Fibroblast of skin of right biceps (primary cell): ENCODE measurements around the gene ACBD6.
A peak's percentile ranks its signal among the peaks of the same experiment; 100 is the strongest.

Experiments
- DNase-seq: peaks from one replicate; pipeline ENCODE4 v3.0.0-alpha.2; 2013

The ACBD6 gene

DNA sequence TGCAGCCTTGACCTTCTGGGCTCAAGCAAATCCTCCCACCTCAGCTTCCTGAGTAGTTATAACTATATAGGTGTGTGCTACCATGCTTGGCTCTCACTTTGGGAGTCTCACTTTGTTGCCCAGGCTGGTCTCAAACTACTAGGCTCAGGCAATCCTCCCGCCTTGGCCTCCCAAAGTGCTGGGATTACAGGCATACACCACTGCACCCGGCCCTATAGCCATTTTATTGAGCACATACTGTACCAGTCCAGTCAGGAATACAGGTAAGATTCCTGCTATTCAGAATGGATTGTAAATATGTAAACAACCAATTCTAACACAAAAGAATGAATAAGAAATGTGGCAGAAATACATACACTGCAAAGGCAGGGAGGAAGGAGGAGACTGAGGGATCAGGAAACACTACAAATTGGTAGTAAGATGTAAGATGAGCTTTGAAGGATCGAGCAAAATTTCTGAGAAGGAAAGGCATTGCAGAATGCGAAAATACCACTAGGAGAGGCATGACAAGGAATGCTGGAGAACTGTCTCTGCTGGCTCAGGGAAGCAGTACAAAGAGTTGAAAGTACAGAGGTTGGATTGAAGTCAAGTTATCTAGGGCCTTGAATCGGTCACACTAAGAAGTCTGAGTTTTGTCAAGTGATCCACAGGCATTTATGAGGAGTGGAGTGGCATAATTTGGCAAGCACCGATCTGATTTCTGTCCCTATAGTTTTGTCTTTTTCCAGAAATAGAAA, 211.9 kb downstream of the ACBD6 start:
- DNase-seq = no peak

DNA sequence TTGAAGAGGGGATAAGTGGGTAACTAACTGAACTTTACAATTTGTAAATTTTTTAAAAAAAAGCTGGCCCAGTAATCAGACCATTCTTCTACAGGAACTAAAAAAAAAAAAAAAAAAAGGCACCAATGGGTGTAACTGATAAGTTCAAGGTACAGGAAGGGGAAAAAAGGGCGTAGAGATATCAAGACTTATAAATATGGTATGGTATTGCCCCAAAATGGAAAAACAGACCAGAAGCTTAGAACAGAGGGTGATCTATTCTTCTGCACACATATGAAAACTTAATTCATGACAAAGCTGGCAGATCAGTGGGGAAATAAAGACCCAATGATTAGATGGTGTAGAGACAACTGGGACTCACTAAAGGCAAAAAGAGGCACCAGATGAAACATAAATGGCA, 213.4 kb downstream of the ACBD6 start:
- no peak for DNase-seq

- no peak for DNase-seq
Measured at GRCh38 chr1:180287988-180288705, 214.2 kb downstream of the ACBD6 start.

DNA sequence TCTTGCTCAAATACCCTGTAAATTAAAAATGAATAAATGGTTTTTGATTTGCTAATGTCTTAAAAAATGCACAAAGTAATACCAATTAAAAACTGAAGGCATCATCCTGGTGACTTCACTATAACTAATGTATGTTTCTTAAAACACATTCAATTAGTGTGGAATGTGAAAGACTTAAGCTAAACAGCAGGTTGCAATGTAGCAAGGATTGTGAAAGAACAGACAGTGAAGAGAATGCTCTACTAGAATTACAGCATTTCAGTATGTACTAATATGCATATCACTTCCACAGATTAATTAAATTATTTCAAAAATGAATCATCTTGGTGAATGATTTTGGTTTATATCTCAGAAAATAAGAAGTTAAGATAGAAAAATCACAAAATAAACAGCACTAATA, 216.0 kb downstream of the ACBD6 start:
- no peak for DNase-seq

- DNase-seq = no peak
Measured at GRCh38 chr1:180283098-180283497, 219.3 kb downstream of the ACBD6 start.

DNA sequence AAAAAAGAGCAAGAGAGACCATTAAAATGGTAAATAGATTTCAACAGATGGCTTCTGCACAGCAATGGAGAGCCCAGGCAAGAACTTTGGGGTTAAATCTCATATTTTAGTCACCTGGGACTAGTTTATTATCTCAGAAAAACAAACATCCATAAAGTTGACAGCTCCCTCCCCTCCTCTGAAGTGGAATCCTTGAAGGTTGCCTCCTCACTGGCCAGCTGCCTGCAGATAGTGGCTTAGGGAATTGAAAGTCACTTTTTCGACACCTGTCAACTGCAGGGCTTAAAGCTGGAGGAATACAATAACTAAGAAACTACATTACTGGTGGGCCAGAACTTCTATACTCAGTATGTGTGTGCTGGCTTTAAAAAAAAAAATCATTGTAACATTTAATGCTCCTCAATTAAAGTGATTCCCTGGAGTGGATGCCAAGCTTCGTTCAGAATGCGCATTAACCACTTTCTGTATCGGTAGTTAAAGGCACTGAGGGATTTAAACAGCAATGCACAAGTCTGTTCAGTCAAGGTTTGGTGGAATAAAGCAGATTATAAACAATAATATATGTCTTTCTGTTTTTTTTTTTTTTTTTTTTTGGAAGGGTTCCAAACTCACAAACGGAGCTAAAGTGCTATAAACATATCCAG, 219.9 kb downstream of the ACBD6 start:
- DNase-seq = no peak

GRCh38 chr1:180281490-180281889, 220.9 kb downstream of the ACBD6 start:
- DNase-seq = no peak

DNA sequence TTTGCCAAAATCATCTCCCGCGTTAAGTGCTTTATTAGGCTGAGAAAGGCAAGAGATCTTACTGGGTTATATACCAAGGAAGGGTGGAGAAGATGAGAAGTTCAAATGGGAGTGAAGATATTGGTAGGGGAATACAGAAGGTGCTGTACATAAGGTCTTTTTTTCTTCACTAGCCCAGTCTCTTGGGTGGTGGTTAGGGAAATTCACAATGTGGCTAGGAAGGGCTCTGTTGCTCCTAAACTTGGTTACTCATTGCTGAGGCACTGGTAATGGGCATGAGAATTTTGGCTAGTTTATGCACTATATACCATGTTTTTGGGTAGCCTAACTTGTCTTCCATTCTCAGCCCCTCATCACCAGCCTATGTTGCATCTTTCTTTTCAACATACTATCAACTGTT, 221.8 kb downstream of the ACBD6 start:
- DNase-seq = no peak

- DNase-seq = no peak
Measured at GRCh38 chr1:180279651-180280050, 222.7 kb downstream of the ACBD6 start.

DNA sequence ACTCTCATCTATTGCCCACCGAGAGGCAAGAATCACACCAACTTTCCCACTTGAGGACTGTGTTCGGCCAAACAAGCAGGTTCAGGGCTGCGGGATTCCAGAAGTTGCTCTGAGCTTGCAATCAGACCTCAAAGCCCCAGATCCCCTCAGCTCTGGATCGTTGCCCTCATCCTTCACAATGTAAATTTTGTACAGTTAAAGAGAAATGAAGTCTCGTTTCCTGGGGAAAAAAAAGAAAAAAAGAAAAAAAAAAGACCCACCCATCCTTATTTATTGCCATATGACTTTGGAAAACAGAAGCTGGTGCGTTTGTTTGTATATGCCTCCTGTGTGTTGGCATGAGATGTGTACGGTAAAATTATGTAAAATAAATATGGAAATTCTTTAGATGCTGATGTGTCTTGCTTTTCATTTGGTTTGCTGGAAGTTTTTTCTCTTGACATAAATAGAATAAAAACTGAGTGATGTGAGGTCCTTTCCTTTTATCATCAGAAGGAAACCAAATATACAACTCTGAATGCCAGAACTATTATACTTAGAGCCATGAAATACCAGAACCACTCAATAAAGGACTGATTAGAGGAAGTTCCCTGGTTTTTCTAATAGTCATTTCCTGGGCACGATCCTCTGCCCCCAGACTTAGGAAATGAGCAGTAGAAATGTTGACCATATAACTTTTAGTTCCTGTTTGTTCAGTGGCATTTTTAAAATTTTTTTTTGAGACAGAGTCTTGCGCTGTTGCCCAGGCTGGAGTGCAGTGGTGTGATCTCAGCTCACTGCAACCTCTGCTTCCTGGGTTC, 223.6 kb downstream of the ACBD6 start:
- no peak for DNase-seq

GRCh38 chr1:180278194-180278515, 224.2 kb downstream of the ACBD6 start:
- no peak for DNase-seq

DNA sequence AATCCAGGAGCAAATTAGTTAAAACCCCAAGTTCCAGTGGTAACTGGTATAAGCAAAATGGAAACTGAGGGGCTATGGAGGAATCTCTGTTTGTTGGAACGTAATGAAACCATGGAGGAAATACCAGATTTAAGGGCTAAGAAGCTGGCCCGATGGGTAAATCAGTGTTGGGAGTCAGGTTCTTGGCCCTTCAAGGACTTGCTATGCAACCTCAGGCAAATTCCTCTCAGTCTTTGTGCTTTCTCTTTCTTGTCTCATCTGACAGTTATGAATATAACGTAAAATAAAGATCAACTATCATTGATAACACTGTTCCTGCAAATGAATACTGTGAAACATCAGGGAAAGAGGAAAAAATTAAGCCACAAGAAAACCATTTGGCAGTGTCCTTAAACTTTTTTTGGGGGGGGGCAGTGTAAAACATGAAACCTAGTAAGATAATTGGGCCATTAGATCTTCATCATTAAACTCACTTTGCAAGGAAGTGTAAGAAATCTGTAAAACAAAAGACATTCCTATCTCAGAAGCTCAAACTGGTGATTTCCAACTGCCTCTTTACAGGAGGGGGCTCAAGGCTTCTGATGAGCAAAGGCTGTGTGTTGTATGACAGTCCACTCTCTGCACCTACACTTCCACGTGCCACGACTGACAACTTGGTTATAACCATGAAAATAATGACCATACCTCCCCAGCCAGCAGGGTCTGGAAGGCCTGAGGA, 224.7 kb downstream of the ACBD6 start:
- DNase-seq = no peak

GRCh38 chr1:180275726-180276125, 226.7 kb downstream of the ACBD6 start:
- no peak for DNase-seq

- DNase-seq = no peak
Measured at GRCh38 chr1:180274221-180274620, 228.2 kb downstream of the ACBD6 start.

GRCh38 chr1:180273066-180273465, 229.3 kb downstream of the ACBD6 start:
- DNase-seq = no peak

DNA sequence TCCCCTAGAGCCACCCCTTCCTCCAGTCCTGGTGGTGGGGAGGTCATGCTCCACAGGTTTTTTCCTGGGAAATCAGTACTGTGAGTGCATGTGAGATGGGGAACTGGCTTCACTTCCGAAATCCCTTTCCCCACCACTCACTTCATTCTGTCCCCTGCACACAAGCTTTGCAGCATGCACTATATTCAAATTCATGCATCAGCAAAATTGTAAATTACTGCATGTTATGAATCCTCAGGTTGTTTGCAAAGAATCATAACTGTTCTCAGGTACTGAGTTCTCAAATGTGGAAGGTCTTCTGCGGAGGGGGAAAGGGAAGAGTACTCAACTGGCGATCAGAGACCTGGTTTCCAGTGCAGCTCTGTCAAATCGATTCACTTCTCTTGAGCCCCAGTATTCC, 230.0 kb downstream of the ACBD6 start:
- no peak for DNase-seq

GRCh38 chr1:180271272-180272255, 230.8 kb downstream of the ACBD6 start:
- peak; percentile 77 for DNase-seq

GRCh38 chr1:180270530-180271271, 231.7 kb downstream of the ACBD6 start:
- no peak for DNase-seq

DNA sequence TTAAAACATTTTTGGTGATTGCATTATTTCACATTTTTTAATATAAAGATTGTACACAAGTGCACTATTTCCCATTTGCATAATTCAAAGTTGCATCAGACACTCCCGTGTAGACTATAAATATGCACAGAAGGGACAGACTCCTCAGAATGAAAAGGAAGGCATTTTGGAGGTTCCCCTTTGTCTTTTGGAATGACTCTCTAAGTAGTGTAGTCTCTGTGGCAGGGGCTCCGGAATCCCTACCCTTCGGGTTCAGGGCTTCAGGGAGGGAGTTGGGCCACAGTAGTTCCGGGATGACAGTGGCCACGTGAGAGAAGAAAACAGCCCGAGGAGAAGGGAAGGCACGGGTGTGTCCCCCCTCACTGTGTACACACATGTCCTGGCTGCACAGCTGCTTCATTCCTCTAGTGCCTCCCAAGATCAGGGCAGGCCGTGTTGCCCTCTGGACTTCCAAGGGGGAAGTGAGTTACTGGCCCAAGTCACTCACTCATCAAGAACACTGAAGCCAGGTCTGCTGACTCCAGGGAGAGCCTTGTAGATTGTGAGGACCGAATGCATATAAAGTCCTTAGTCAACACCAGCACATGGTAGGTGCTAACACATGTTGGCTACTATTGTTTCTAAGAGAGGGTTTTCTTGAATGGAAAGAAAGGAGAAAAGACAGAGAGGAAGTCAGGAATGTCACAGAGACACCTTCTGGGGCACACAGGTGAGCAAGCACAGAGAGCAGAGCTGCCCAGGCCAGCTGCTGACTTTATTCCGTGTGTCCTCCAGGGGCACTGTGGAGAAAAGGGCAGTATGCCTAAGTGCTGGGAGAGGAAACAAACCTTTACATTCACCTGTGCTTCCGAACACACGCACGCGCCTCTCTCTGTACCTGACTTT, 232.5 kb downstream of the ACBD6 start:
- no peak for DNase-seq
